Measurements from ENCODE around the gene HOXA13. TPM values are rescaled to one million over a fixed set of nuclear protein-coding genes. Genes with fewer than 3 reads are reported as not detected.

HOXA13 gene
- total RNA-seq, 2 experiments from 2014 or later, result 0.32 to 0.54 TPM

DNA sequence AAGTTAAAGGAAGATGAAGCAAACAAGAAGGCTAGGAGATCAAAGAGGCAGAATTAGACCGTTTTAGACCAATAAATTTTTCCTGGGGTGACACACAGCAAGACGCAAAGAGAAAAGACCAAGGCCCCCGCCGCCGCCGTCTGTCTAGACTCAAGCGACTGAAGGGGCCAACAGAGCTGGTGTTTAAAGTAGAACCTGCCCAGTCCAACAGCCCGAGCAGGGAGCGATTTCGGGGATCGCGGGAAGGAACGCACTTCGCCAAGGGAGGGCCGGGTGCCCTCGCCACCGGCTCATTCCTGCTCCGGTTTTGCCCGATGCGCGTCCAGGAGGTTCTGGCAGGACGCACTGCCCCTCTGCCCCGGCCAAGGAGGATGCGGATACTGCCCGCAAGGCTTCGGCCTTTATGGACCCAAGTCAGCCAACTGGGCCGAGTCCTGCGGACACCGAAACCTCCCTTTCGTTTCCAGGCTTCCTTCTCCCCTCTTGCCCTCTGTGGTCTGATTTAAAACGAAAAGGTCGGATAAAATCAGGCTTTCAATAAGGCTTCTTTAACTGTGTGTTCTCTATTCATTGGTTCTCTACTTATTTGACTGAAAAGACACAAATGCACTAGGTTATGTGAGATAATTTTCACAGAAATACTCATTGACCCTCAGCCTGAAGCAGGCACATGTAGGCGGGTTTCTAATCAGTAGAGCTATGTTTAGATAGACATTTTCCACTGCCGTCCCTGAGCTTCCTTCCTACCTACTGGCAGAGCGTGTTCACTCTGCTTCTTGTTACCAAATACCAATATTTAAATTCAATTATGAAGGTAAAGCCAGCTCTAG is 41.2 kb downstream of the HOXA13 start:
- no peaks in the 10 kb centered on the region for H3K36me3 ChIP-seq (ENCODE audit: insufficient read depth, low read length)
- no peaks in the 10 kb centered on the region for H3K9me3 ChIP-seq (ENCODE audit: low read length)
- DNase-seq (ENCODE audit: low spot score), result no peak
- ChIA-PET CTCF (ENCODE audit: unreplicated experiment) (no interaction called here), POLR2A (interaction anchor here (0.6 to 1.1 kb wide), 2 partner anchors 465 to 762 kb away, joined by 3 to 4 read pairs; no protein-coding TSS in a partner anchor)
- no peak overlapping the region for H3K27ac ChIP-seq (ENCODE audit: low read depth, low read length, poor library complexity, severe bottlenecking)
- no peak overlapping the region for H3K4me3 ChIP-seq (ENCODE audit: low read depth, low read length, poor library complexity, severe bottlenecking)
- peaks cover 26% of the 10 kb centered on the region for H3K4me1 ChIP-seq (ENCODE audit: insufficient read depth, low read length, poor library complexity, severe bottlenecking)
- H3K79me2 ChIP-seq (ENCODE audit: insufficient read depth, low read depth, low read length), result no peaks in the 10 kb centered on the region
- H4K20me1 ChIP-seq (ENCODE audit: insufficient read depth, low read length), result no peaks in the 10 kb centered on the region
- TF ChIP-seq EZH2phosphoT487 (IDR thresholded peaks at IDR 0.05; ENCODE audit: borderline replicate concordance, low read depth, low read length), result no peak
- TF ChIP-seq, protein P1, sequence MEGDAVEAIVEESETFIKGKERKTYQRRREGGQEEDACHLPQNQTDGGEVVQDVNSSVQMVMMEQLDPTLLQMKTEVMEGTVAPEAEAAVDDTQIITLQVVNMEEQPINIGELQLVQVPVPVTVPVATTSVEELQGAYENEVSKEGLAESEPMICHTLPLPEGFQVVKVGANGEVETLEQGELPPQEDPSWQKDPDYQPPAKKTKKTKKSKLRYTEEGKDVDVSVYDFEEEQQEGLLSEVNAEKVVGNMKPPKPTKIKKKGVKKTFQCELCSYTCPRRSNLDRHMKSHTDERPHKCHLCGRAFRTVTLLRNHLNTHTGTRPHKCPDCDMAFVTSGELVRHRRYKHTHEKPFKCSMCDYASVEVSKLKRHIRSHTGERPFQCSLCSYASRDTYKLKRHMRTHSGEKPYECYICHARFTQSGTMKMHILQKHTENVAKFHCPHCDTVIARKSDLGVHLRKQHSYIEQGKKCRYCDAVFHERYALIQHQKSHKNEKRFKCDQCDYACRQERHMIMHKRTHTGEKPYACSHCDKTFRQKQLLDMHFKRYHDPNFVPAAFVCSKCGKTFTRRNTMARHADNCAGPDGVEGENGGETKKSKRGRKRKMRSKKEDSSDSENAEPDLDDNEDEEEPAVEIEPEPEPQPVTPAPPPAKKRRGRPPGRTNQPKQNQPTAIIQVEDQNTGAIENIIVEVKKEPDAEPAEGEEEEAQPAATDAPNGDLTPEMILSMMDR (conservative IDR thresholded peaks at IDR 0.05; ENCODE audit: low read length), result no peak
- intact Hi-C loops (cut with micrococcal nuclease; ENCODE audit: unreplicated experiment), result loop anchor here (10.0 kb wide), 1 partner anchor 1264 kb away; no protein-coding TSS in a partner anchor
- no peak overlapping the region for H2AFZ ChIP-seq (ENCODE audit: low read length)
- H3K9me2 ChIP-seq (ENCODE audit: insufficient read depth, low read length), result no peaks in the 10 kb centered on the region
- no peak overlapping the region for H3K4me2 ChIP-seq (ENCODE audit: low read length)
- no TSS peak for BruUV-seq (replicated peaks)

DNA sequence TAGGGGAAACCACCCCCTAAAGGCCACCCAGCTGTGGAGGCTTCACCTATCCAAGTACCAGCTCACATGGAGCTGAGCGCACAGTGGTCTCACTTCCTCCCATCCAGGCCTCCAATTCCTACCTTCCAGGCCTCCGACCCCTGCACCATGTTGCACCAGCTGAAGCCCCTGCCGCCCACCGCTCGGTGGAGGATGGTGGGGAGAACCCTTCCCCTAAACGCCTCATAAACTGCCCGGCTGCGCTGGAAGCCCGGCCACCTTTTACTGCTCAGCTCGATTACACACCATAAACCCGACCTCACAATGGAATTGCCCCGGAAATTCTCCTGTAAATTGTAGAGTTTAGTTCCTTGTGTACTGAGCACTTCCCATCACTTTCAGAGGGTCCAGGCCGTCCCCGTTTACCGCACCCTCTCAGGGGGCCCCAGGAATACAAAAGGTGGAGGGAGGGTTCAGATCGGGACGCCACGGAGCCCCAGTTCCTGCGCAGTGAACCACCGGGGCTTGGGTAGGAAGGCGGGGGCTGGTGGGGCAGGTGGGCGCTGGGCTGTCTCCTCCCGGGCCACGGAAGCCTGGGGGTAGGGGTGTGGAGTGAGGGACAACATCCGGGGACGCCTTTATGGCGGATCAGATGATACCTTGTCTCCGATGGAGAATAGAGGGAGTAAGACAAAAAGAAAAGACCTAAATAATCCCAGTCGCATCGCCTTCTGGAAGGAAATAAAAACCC is 42.0 kb downstream of the HOXA13 start:
- no peak for TF ChIP-seq EZH2phosphoT487 (IDR thresholded peaks at IDR 0.05; ENCODE audit: borderline replicate concordance, low read depth, low read length)
- TF ChIP-seq, protein P1 (conservative IDR thresholded peaks at IDR 0.05; ENCODE audit: low read length), result no peak
- Histone ChIP-seq H3K79me2 (ENCODE audit: insufficient read depth, low read depth, low read length) (no peaks in the 10 kb centered on the region), H3K27ac (ENCODE audit: low read depth, low read length, poor library complexity, severe bottlenecking) (no peak overlapping the region), H3K9me2 (ENCODE audit: insufficient read depth, low read length) (no peaks in the 10 kb centered on the region), H3K4me3 (ENCODE audit: low read depth, low read length, poor library complexity, severe bottlenecking) (no peak overlapping the region), H3K9me3 (ENCODE audit: low read length) (no peaks in the 10 kb centered on the region), H3K4me2 (ENCODE audit: low read length) (no peak overlapping the region), H3K4me1 (ENCODE audit: insufficient read depth, low read length, poor library complexity, severe bottlenecking) (peaks cover 26% of the 10 kb centered on the region), H3K36me3 (ENCODE audit: insufficient read depth, low read length) (no peaks in the 10 kb centered on the region), H2AFZ (ENCODE audit: low read length) (no peak overlapping the region), H4K20me1 (ENCODE audit: insufficient read depth, low read length) (no peaks in the 10 kb centered on the region)
- intact Hi-C loops (cut with micrococcal nuclease; ENCODE audit: unreplicated experiment), result loop anchor here (10.0 kb wide), 1 partner anchor 1263 kb away; no protein-coding TSS in a partner anchor
- DNase-seq (ENCODE audit: low spot score), result no peak
- CTCF ChIA-PET (ENCODE audit: unreplicated experiment), result no interaction called here
- POLR2A ChIA-PET, result no interaction called here
- BruUV-seq (replicated peaks), result no TSS peak

All from OCI-LY7 (cell line).